GM23338 (cell line): ENCODE measurements around the gene C11orf42.

Source experiments
- CTCF ChIP-seq, 2 experiments: fragments of 200-600 bp in 1 of 2; sonication (generic) in 1 of 2; conservative IDR thresholded peaks; 2 replicates each; pipeline versions ENCODE4 v1.5.1 to v1.6.1; 2016 to 2017; ENCODE audit warnings: antibody characterized with exemption in 2 of 2, low read depth in 2 of 2, mild to moderate bottlenecking in 2 of 2, moderate library complexity in 1 of 2
- POLR2AphosphoS5 ChIP-seq: IDR thresholded peaks from 2 replicates; pipeline ENCODE4 v1.6.1; 2016; ENCODE audit warnings: antibody characterized with exemption, low read depth

DNA sequence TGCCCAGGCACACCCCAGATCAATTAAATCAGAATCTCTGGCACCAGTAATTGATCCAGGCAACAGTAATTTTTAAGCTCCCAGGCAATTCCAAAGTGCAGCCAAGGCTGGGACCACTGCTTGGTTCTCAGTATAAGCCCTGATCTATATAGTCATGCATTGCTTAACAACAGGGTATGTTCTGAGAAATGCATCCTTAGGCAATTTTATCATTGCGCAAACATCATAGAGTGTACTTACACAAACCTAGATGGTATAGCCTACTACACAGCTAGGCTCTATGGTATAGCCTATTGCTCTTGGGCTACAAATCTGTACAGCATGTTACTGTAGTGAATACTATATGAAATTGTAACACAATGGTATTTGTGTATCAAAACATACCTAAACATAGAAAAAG lies 651 bp upstream of the C11orf42 start:
- TF ChIP-seq POLR2AphosphoS5, result no peak
- no peak for TF ChIP-seq CTCF (conservative IDR thresholded peaks at IDR 0.05; ENCODE audit: low read depth in 2 of 2)
